Testis (tissue), 3 donors: ENCODE results near the gene AKAP5. TPM values are rescaled to one million over a fixed set of nuclear protein-coding genes. Genes with fewer than 3 reads are reported as not detected.
A peak's percentile ranks its signal among the peaks of the same experiment; 100 is the strongest.

Experiments
- DNase-seq: peaks from one replicate; pipeline ENCODE4 v3.0.0-alpha.2; 2019
- H3K27ac ChIP-seq, 2 donors: fragments of 200-600 bp; sonication (generic); one replicate each; pipeline ENCODE4 v1.5.1; 2019
- H3K27me3 ChIP-seq: fragments of 200-600 bp; sonication (generic); one replicate; pipeline ENCODE4 v1.5.1; 2019
- H3K36me3 ChIP-seq: fragments of 200-600 bp; sonication (generic); one replicate; pipeline ENCODE4 v1.5.1; 2017; ENCODE audit warnings: low read depth; ENCODE audit errors: missing control alignments
- H3K4me1 ChIP-seq: fragments of 200-600 bp; sonication (generic); one replicate; pipeline ENCODE4 v1.5.1; 2019
- H3K4me3 ChIP-seq, 2 donors: fragments of 200-600 bp; sonication (generic); one replicate each; pipeline ENCODE4 v1.5.1; 2017 to 2019
- H3K9me3 ChIP-seq: fragments of 200-600 bp; sonication (generic); one replicate; pipeline ENCODE4 v1.5.1; 2017
- POLR2A ChIP-seq: fragments of 450-650 bp; IDR thresholded peaks from one replicate; pipeline ENCODE4 v1.6.1; 2017; ENCODE audit warnings: antibody characterized with exemption, mild to moderate bottlenecking, moderate library complexity
- WGBS, 2 donors: methylation state at CpG; one replicate each; pipeline ENCODE4 v1.1.5; 2018; 5-methylcytosine and 5-hydroxymethylcytosine counted together
- intact Hi-C: fragments of 100-400 bp; cut with DNase I; formaldehyde crosslinking; loops from one replicate; pipeline ENCODE4 v1.15.1; 2023; ENCODE audit warnings: low total_unique reads
- polyA plus RNA-seq: library from polyadenylated mRNA; stranded (reverse); fragments of 350-450 nt; fragmentation: Illumina TruSeq; extraction: RNeasy Lipid Tissue Mini Kit (QIAGEN cat#74804); gene quantifications from one replicate; pipeline ENCODE4 v1.2.3, GENCODE V29; 2014; ENCODE audit warnings: low read depth, low replicate concordance; ENCODE audit not compliant: insufficient read depth
- total RNA-seq, 2 donors: library from RNA; depleted of rRNA; stranded (reverse); fragments of >200 nt; gene quantifications; one replicate each; pipeline ENCODE4 v1.2.3, GENCODE V29; 2016
- TF ChIP-seq, protein P1 (sequence below), 3 experiments: fragments of 450-650 bp in 2 of 3; fragments of 200-600 bp in 1 of 3; sonication (generic) in 1 of 3; IDR thresholded peaks; one replicate each; pipeline ENCODE4 v1.5.1; 2016 to 2019; ENCODE audit warnings: antibody characterized with exemption in 3 of 3, mild to moderate bottlenecking in 2 of 3, moderate library complexity in 1 of 3

Gene AKAP5
- total and polyA plus RNA-seq, 3 donors from 2014 or later: 0.29 to 0.63 (median 0.50) TPM

DNA sequence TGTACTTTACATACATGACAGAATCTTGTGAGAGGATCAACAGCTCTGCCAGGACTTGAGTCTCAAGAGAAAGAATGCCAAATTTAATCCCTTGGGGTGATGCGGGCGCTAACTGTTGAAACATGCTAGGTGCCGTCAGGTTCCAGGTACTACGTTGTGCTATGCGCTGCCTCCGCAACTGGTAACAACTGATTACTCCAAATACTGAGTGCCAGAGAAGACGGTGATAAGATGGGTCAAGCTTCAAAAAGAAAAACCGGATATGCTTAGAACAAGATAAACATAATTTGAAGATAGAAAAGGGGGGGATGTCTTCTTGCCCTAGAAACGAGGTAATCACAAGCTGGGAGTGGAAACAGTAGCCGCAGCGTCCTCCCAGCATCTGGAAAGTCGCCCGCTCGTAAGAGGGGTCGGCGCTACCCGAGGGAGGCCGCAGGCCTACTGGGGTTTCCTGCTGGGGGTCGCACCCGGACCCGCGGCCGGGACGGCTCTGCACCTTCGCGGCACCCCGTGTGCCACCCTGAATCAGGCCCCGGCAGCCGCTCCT lies 37.7 kb downstream of the AKAP5 start:
- no peaks in the 10 kb centered on the region for H3K36me3 ChIP-seq

DNA sequence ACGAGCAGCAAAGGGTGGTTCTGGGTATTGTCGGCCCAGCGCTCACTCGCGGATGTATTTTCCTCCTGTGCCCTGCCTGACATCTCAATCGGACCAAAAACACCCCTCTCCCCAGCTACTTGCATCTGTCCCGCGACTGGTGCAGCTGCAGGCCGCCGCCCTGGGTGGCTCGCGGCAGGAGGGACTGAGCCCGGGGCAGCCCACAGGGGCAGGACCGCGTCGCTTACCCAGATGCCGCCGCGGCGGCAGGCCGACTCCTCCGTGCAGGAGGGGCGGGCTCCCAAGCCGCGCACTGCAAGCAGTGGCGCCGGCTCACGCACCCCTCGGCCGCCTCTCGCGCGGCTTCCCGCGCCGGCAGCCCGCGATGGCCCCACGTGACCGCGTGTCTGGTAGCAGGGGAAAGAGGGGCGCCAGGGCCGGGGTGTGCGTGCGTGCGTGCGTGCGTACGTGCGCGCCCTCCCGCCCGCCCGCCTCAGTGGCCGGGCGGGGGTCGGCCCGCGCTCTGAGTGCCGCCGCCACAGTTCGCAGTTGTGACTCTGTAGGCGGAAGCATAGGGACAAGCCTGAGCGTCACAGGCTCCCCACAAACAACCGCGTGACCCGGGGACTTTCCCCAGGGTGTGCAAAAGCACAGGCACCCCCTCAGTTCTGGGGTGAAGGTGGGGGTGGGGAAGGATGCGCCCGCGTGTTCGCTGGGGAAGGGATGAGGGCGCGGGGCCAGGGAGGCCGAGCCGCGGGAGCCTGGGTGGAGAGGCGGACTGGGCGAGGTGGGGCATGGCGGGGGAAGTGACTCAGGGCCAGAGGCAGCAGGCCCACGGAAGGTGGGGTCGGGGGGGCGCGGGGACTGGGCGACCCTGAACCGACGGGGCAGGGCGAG lies 38.4 kb downstream of the AKAP5 start, which contains the start of gene ZBTB25:
Gene ZBTB25 (minus strand): TSS at position 405 of the 876 bp plus-strand sequence. CDS start 13,305 bp downstream, outside the sequence.
- WGBS, 2 donors: 0% methylated on average over 14 to 55 of the region's 87 CpGs
- DNase-seq: peak; percentile 95
- no peak for TF ChIP-seq POLR2A
- TF ChIP-seq, protein P1, sequence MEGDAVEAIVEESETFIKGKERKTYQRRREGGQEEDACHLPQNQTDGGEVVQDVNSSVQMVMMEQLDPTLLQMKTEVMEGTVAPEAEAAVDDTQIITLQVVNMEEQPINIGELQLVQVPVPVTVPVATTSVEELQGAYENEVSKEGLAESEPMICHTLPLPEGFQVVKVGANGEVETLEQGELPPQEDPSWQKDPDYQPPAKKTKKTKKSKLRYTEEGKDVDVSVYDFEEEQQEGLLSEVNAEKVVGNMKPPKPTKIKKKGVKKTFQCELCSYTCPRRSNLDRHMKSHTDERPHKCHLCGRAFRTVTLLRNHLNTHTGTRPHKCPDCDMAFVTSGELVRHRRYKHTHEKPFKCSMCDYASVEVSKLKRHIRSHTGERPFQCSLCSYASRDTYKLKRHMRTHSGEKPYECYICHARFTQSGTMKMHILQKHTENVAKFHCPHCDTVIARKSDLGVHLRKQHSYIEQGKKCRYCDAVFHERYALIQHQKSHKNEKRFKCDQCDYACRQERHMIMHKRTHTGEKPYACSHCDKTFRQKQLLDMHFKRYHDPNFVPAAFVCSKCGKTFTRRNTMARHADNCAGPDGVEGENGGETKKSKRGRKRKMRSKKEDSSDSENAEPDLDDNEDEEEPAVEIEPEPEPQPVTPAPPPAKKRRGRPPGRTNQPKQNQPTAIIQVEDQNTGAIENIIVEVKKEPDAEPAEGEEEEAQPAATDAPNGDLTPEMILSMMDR (IDR thresholded peaks at IDR 0.05): no peak
- Histone ChIP-seq H3K27me3 (no peaks in the 10 kb centered on the region), H3K9me3 (no peaks in the 10 kb centered on the region), H3K27ac (peak within 1 kb of the TSS; percentile 99 to 100), H3K4me3 (peak within 1 kb of the TSS; percentile 73 to 93), H3K4me1 (peaks cover 39% of the 10 kb centered on the region), H3K36me3 (no peaks in the 10 kb centered on the region)
- intact Hi-C loops: no loop called here

More for the DNA sequence above, 37.7 kb downstream of the AKAP5 start:
- peak overlapping the region; percentile 73 to 93 for H3K4me3 ChIP-seq
- H3K27me3 ChIP-seq: no peaks in the 10 kb centered on the region
- intact Hi-C loops: no loop called here
- no peak for TF ChIP-seq POLR2A
- TF ChIP-seq, protein P1 (IDR thresholded peaks at IDR 0.05): no peak
- 0 to 1% methylated on average over 17 to 25 of the region's 29 CpGs for WGBS, 2 donors
- H3K9me3 ChIP-seq: no peaks in the 10 kb centered on the region
- DNase-seq: peak; percentile 56
- peaks cover 39% of the 10 kb centered on the region for H3K4me1 ChIP-seq
- H3K27ac ChIP-seq: peak overlapping the region; percentile 99 to 100

DNA sequence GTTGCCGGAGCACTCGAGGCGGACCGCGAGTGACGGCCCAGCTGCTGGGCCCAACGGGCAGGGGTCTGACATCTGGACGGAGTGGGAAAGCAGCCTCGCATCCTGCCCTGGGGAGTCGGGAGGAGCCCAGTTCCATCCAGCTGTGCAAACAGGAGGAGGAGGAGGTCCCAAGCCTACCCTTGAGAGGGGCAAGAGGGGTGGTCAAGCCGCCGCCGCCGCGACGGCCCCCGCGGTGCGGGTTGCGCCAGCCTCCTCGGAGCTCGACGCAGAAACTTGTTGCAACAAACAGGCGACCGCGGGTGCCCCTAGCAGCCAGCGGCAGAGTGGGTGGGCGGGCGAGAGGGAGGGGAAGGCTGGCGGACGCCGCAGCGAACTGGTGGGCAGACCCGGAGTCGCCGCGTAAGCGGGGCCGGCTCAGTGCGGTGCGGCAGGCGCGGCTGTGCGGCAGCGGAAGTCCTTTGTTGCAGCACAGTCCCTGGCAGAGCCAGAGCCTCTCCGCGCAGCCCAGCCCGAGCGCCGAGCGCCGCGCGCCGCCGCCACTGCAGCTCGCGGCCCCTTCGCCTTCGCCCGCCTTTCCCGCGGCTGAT lies 39.1 kb downstream of the AKAP5 start, which contains the start of gene ZBTB1:
Gene ZBTB1 (plus strand): TSS at position 461 of the 587 bp plus-strand sequence. CDS start 16,735 bp downstream, outside the sequence.
- H3K4me1 ChIP-seq: peaks cover 39% of the 10 kb centered on the region
- WGBS, 2 donors: 0 to 4% methylated on average over 9 to 51 of the region's 63 CpGs
- peak within 1 kb of the TSS; percentile 73 to 93 for H3K4me3 ChIP-seq
- no peaks in the 10 kb centered on the region for H3K9me3 ChIP-seq
- no peaks in the 10 kb centered on the region for H3K27me3 ChIP-seq
- TF ChIP-seq, protein P1 (IDR thresholded peaks at IDR 0.05): no peak
- no peak for TF ChIP-seq POLR2A
- H3K36me3 ChIP-seq: no peaks in the 10 kb centered on the region
- peak within 1 kb of the TSS; percentile 99 to 100 for H3K27ac ChIP-seq
- intact Hi-C loops: no loop called here
- DNase-seq: peak; percentile 80

DNA sequence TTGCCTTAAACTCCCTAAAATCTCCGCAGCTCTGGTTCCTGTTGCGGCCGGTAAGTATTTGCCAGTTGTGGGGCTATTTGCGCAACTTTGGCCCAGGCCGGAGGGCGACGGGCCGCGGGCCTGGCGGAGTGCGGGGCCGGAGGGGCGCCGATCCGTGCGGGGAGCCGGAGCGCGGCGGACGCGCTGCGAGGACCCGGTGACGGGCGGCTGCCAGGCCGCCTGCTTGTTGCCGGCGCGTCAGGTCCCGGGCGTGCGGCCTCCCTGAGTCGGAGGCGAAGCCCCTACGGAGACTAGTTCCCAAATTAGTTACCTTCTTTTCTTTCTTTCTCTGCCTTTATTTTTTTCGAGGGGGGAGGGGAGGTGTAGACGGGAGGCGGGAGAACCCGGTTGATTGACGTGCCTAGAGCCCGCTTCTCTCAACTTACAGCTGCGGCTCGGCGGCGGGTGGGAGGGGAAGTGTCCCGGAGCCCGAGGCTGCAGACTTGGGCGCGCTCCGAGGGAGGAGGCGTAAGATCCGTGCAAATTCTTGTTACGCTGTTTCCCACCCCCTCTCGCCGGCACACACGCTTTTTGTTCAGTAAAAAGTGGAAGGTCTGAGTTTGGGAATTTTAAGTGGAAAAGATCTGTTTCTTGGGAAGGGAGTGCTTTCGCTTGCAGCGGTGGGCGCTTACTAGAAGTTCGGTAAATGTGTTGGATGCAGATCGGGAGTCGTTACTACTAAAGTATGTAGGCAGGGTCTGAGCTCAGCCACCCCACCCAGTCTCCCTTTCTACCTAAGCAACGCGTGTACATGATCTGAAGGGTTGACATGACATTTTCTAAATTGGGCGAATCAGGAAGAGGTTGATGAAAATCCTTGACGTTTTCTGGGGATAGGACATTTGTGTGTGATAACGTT lies 39.8 kb downstream of the AKAP5 start:
- H3K9me3 ChIP-seq: no peaks in the 10 kb centered on the region
- H3K27ac ChIP-seq: peak overlapping the region; percentile 99 to 100
- DNase-seq: peak; percentile 94
- no peaks in the 10 kb centered on the region for H3K36me3 ChIP-seq
- 0 to 1% methylated on average over 46 to 65 of the region's 68 CpGs for WGBS, 2 donors
- TF ChIP-seq, protein P1 (IDR thresholded peaks at IDR 0.05): no peak
- H3K27me3 ChIP-seq: no peaks in the 10 kb centered on the region
- H3K4me3 ChIP-seq: peak overlapping the region; percentile 73 to 93
- peaks cover 40% of the 10 kb centered on the region for H3K4me1 ChIP-seq
- intact Hi-C loops: no loop called here
